Activated naive CD4-positive, alpha-beta T cell treated with anti-CD3 and anti-CD28 coated beads for 36 hours (primary cell): ENCODE data around the gene REEP6. TPM values are rescaled to one million over a fixed set of nuclear protein-coding genes. Genes with fewer than 3 reads are reported as not detected.
"Not testable (repeated sequence)": the region's sequence is repeated elsewhere in the genome, so short reads cannot be mapped to it uniquely, and the experiment has no call there.

Source experiments
- CTCF ChIA-PET: fragments of 350-600 bp; sonication (Branson Sonifier 250); formaldehyde crosslinking; loops from one replicate; lab custom pipeline; 2021; ENCODE audit warnings: antibody characterized with exemption; lab: Charles Lee
- DNase-seq: peaks from one replicate; pipeline ENCODE4 v3.0.0-alpha.2; 2020
- H3K27ac Mint-ChIP-seq: one replicate; pipeline ENCODE4 v1.8.0; 2021; ENCODE audit warnings: mild to moderate bottlenecking, mixed read lengths
- H3K27me3 Mint-ChIP-seq: one replicate; pipeline ENCODE4 v1.8.0; 2021; ENCODE audit warnings: low read depth, mixed read lengths
- H3K36me3 Mint-ChIP-seq: one replicate; pipeline ENCODE4 v1.8.0; 2021; ENCODE audit warnings: low read depth, mixed read lengths
- H3K4me1 Mint-ChIP-seq: one replicate; pipeline ENCODE4 v1.8.0; 2021; ENCODE audit warnings: low read depth, mixed read lengths
- H3K4me3 Mint-ChIP-seq: one replicate; pipeline ENCODE4 v1.8.0; 2021; ENCODE audit warnings: mild to moderate bottlenecking, moderate library complexity, mixed read lengths
- H3K9me3 Mint-ChIP-seq: one replicate; pipeline ENCODE4 v1.8.0; 2021; ENCODE audit warnings: mixed read lengths
- intact Hi-C: fragments of 100-400 bp; cut with micrococcal nuclease; formaldehyde crosslinking; loops from one replicate; pipeline ENCODE4 v1.15.1; 2023
- total RNA-seq, 2 experiments: library from RNA; stranded (reverse); gene quantifications; one replicate each; pipeline ENCODE4 v1.2.3, GENCODE V29; 2021

The REEP6 gene
- total RNA-seq, 2 experiments from 2014 or later: 1.3 to 1.6 TPM

DNA sequence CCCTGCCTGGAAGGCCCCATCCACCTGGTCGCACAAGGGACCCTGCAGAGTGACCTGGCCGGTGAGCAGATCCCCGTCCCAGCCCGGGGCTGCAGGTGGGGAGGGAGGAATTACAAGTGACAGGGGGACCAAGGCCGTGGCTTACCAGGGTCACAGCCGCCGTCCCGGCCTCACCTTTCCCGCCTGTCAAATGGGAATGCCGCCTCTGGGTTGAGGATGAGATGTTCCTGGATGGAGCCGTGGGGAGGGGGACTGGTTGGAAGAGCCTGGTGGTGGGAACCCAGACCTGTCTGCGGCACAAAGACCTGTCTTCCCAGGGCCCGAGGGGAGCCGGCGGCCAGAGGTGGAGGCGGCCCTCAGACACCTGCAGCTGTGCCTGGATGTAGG, 38.4 kb downstream of the REEP6 start:
- H3K4me3 Mint-ChIP-seq: no peak overlapping the region
- CTCF ChIA-PET: no interaction called here
- peaks cover 30% of the 10 kb centered on the region for H3K27me3 Mint-ChIP-seq
- H3K27ac Mint-ChIP-seq: no peak overlapping the region
- peaks cover 5% of the 10 kb centered on the region for H3K4me1 Mint-ChIP-seq
- H3K9me3 Mint-ChIP-seq: no peaks in the 10 kb centered on the region
- intact Hi-C loops: no loop called here
- H3K36me3 Mint-ChIP-seq: no peaks in the 10 kb centered on the region
- no peak for DNase-seq

DNA sequence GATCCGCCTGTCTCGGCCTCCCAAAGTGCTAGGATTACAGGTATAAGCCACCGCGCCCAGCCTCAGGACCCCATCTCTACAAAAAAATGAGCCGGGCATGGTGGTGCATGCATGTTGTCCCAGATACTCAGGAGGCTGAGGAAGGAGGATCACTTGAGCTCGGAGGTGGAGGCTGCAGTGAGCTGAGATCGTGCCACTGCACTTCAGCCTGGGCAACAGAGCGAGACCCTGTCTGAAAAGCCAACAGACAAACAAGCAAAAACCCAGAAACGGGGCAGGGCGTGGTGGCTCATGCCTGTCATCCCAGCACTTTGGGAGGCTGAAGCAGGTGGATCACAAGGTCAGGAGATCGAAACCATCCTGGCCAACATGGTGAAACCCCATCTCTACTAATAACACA, 39.9 kb downstream of the REEP6 start:
- H3K36me3 Mint-ChIP-seq, CTCF ChIA-PET, H3K27ac Mint-ChIP-seq, H3K9me3 Mint-ChIP-seq, H3K4me3 Mint-ChIP-seq, H3K4me1 Mint-ChIP-seq, DNase-seq, intact Hi-C loops: not testable (repeated sequence)
- peaks cover 27% of the 10 kb centered on the region for H3K27me3 Mint-ChIP-seq

DNA sequence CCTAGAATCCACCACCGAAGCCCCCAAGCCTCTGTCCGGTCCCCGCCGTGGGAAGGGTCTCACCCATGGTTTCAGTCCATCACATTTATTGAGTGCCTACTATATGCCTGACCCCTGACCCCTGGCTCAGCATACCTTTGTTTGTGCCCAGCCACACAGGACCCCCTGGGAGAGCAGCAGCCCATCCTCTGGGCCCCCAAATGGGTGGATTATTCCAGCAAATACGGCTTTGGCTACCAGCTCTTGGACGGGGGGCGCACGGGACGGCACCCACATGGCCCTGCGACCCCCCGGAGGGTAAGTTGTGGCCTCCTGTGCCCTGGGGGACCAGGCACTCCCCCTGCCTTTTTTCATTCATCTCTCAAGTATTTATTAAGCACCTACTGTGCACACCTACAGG, 40.6 kb downstream of the REEP6 start:
- CTCF ChIA-PET: no interaction called here
- H3K27me3 Mint-ChIP-seq: peaks cover 20% of the 10 kb centered on the region
- intact Hi-C loops: no loop called here
- H3K9me3 Mint-ChIP-seq: no peaks in the 10 kb centered on the region
- H3K4me1 Mint-ChIP-seq: no peaks in the 10 kb centered on the region
- H3K36me3 Mint-ChIP-seq: no peaks in the 10 kb centered on the region
- no peak overlapping the region for H3K27ac Mint-ChIP-seq
- no peak for DNase-seq
- H3K4me3 Mint-ChIP-seq: no peak overlapping the region

DNA sequence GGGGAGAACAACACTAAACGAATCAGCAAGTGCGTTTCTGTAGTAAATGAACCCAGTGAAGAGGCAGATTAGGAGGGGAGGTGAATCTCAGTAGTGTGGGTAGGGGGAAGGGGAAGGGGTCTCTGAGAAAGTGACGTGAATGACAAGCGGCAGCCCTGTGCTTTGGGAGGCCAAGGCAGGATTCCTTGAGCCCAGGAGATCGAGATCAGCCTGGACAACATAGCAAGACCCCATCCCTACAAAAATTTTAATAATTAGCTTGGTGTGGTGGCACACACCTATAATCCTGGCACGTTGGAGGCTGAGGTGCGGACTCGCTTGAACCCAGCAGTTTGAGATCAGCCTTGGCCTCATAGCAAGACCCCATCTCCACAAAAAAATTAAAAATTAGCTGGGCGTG, 41.0 kb downstream of the REEP6 start:
- H3K36me3 Mint-ChIP-seq: no peaks in the 10 kb centered on the region
- no peak for DNase-seq
- no peaks in the 10 kb centered on the region for H3K4me1 Mint-ChIP-seq
- H3K4me3 Mint-ChIP-seq: no peak overlapping the region
- H3K9me3 Mint-ChIP-seq: no peaks in the 10 kb centered on the region
- peaks cover 19% of the 10 kb centered on the region for H3K27me3 Mint-ChIP-seq
- CTCF ChIA-PET: no interaction called here
- no peak overlapping the region for H3K27ac Mint-ChIP-seq
- intact Hi-C loops: no loop called here

DNA sequence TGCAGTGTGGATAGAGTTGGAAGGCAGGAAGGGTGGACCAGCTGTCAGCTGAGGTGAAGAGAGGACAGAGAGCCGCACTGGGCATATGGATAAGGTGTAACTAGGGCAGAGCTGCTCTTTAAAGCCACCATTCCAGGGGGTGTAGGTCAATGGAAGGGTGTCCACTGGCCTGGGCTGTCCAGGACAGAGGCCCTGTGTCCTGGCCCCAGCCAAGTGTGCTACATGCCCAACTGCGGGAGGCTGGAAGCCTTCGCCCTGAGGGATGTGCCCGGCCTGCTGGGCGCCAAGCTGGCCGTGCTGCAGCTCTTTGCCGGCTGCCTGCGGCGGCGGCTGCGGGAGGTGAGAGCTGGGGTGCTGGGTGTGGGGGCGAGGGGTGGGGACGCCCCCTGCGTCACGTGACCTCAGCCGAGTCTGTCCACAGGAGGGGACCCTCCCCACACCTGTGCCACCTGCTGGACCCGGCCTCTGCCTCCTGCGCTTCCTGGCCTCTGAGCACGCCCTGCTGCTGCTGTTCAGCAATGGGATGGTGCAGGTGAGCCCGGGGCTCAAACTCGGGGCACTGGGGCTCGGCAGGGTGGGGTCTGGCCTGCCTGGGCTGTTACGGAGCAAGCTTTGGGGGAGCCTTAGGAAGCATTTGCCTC, 42.6 kb downstream of the REEP6 start:
- no peak overlapping the region for H3K27ac Mint-ChIP-seq
- peaks cover 14% of the 10 kb centered on the region for H3K27me3 Mint-ChIP-seq
- CTCF ChIA-PET: no interaction called here
- no peak overlapping the region for H3K4me3 Mint-ChIP-seq
- no peaks in the 10 kb centered on the region for H3K4me1 Mint-ChIP-seq
- DNase-seq: no peak
- no peaks in the 10 kb centered on the region for H3K9me3 Mint-ChIP-seq
- intact Hi-C loops: no loop called here
- H3K36me3 Mint-ChIP-seq: no peaks in the 10 kb centered on the region

DNA sequence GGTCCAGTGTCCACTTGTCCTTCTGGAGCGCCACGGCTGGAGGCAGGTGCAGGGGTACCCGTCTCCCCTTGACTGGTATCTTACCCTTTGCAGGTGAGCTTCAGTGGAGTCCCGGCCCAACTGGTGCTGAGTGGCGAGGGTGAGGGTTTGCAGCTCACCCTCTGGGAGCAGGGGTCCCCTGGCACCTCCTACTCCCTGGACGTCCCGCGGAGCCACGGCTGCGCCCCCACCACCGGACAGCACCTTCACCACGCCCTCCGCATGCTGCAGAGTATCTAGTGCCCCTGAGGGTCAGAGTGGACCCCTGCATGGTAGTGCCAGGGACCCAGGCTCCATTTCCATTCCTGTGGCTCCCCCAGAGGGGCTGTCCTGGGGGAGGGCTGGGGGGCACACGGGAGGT, 44.0 kb downstream of the REEP6 start:
- CTCF ChIA-PET: interaction anchor here (1.8 kb wide), 1 partner anchor 11 kb away, joined by 5 read pairs; no protein-coding TSS in a partner anchor

DNA sequence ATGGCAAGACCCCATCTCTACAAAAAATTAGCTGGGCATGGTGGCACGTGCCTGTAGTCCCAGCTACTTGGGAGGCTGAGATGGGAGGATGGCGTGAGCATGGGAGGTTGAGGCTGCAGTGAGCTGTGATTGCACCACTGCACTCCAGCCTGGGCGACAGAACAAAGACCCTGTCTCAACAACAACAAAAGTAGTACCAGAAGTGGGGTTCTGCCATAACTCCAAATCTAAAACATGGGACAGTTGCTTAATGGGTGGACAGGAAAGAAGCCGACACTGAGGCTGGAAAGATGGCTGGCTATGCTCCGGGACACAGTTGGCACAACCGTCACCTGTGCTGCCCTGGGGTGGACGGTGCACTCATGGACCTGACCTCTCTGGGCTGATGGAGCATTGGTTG, 44.7 kb downstream of the REEP6 start:
- DNase-seq, H3K27ac Mint-ChIP-seq, H3K4me3 Mint-ChIP-seq, H3K4me1 Mint-ChIP-seq, H3K9me3 Mint-ChIP-seq, intact Hi-C loops, H3K36me3 Mint-ChIP-seq: not testable (repeated sequence)
- CTCF ChIA-PET: interaction anchor here (0.7 to 1.8 kb wide), 2 partner anchors 11 to 73 kb away, joined by 3 to 5 read pairs; no protein-coding TSS in a partner anchor
- H3K27me3 Mint-ChIP-seq: peaks cover 15% of the 10 kb centered on the region

More for the DNA sequence above, 44.0 kb downstream of the REEP6 start:
- no peak overlapping the region for H3K4me3 Mint-ChIP-seq
- no peak for DNase-seq
- H3K36me3 Mint-ChIP-seq: no peaks in the 10 kb centered on the region
- intact Hi-C loops: no loop called here
- peaks cover 13% of the 10 kb centered on the region for H3K27me3 Mint-ChIP-seq
- H3K27ac Mint-ChIP-seq: no peak overlapping the region
- no peaks in the 10 kb centered on the region for H3K4me1 Mint-ChIP-seq
- H3K9me3 Mint-ChIP-seq: no peaks in the 10 kb centered on the region

DNA sequence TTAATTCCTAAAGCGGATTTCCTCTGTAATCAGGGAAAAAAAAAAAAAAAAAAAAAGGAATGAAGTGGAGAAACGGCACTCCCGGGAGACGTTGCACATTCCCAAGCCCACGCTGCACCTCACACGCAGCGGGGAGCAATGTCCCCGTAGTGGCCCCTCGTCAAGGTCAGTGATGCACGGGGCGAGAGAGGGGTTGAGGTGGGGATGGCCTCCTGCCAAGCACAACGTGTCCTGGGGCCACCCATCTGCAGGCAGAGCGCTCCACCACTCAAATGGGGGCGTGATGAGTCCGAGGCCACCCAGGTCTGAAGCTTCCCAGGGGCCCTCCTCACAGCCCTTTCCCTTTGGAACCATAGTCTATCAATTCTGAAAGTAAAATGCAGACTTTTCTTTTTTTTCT, 48.0 kb downstream of the REEP6 start:
- Mint-ChIP-seq H3K4me3 (no peak overlapping the region), H3K4me1 (no peaks in the 10 kb centered on the region)

DNA sequence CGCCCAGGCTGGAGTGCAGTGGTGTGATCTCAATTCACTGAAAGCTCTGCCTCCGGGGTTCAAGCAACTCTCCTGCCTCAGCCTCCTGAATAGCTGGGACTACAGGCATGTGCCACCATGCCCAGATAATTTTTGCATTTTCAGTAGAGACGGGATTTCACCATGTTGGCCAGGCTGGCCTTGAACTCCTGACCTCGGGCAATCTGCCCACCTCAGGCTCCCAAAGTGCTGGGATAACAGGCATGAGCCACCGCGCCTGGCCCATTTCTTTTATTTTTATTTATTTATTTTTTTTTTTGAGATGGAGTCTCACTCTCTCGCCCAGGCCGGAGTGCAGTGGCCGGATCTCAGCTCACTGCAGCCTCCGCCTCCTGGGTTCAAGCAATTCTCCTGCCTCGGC, 48.8 kb downstream of the REEP6 start:
- CTCF ChIA-PET, H3K9me3 Mint-ChIP-seq, H3K36me3 Mint-ChIP-seq, H3K27ac Mint-ChIP-seq, DNase-seq, H3K4me1 Mint-ChIP-seq, H3K4me3 Mint-ChIP-seq: not testable (repeated sequence)
- intact Hi-C loops: loop anchor here (10.0 kb wide), 1 partner anchor 255 kb away; no protein-coding TSS in a partner anchor
- peaks cover 25% of the 10 kb centered on the region for H3K27me3 Mint-ChIP-seq

More for the DNA sequence above, 48.0 kb downstream of the REEP6 start:
- intact Hi-C loops: no loop called here
- Mint-ChIP-seq H3K27ac (no peak overlapping the region), H3K36me3 (no peaks in the 10 kb centered on the region), H3K9me3 (no peaks in the 10 kb centered on the region), H3K27me3 (peaks cover 23% of the 10 kb centered on the region)
- CTCF ChIA-PET: interaction anchor here (0.7 to 1.3 kb wide), 2 partner anchors 133 to 243 kb away, joined by 3 to 4 read pairs; no protein-coding TSS in a partner anchor
- no peak for DNase-seq

DNA sequence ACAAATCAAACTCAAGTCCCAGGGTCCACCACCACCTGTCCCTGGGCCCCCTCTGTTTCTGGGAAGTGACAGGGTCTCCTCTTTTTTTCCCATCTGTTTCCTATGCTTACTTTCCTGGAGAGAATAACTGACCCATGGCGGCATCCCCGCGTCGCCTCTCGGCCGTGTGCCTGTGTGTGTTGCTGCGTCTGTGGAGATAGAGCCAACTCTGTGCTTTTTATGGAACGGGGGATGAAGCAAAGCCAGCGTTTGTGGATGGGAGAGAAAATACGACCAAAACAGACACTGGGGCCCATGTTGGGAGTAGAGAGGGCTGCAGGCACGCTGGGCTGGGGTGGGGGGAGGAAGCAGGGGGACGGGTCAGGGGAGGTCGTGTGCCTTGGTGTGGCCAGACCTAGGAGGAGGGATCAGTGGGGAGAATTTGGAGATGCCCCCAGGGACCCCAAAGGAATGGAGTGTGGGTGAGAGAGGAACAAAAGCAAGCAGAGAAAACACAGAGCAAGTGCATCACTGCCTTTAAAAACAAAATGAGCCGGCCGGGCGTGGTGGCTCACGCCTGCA, 49.5 kb downstream of the REEP6 start:
- Mint-ChIP-seq H3K4me3 (no peak overlapping the region), H3K36me3 (no peaks in the 10 kb centered on the region), H3K9me3 (no peaks in the 10 kb centered on the region), H3K27ac (no peak overlapping the region), H3K4me1 (no peaks in the 10 kb centered on the region), H3K27me3 (peaks cover 23% of the 10 kb centered on the region)
- intact Hi-C loops: loop anchor here (10.0 kb wide), 1 partner anchor 254 kb away; no protein-coding TSS in a partner anchor
- CTCF ChIA-PET: interaction anchor here (0.6 kb wide), 1 partner anchor 8 kb away, joined by 6 read pairs; no protein-coding TSS in a partner anchor
- no peak for DNase-seq

Other genes with a start within 250 kb of the REEP6 start
- gene ATP5F1D, start 249.4 kb upstream of the REEP6 start, total RNA-seq: 100 to 1,000 TPM; 153 TPM
- 10 to 100 TPM; 50.1 to 52.9 TPM for gene MIDN, start 242.6 kb upstream of the REEP6 start, total RNA-seq
- gene CIRBP, start 221.8 kb upstream of the REEP6 start, total RNA-seq: 100 to 1,000 TPM; 167 to 183 TPM
- 10 to 100 TPM; 62.8 to 65.3 TPM for gene FAM174C, start 215.7 kb upstream of the REEP6 start, total RNA-seq
- not detected for gene EFNA2, start 205.3 kb upstream of the REEP6 start, total RNA-seq
- 100 to 1,000 TPM; 138 to 148 TPM for gene NDUFS7, start 107.3 kb upstream of the REEP6 start, total RNA-seq
- gene GAMT, start 89.6 kb upstream of the REEP6 start, total RNA-seq: 10 to 100 TPM; 23.5 to 25.0 TPM
- 100 to 1,000 TPM; 253 to 265 TPM for gene DAZAP1, start 83.6 kb upstream of the REEP6 start, total RNA-seq
- gene RPS15, start 52.8 kb upstream of the REEP6 start, total RNA-seq: 1,000 to 10,000 TPM; 1,902 to 1,906 TPM
- gene APC2, start 41.1 kb upstream of the REEP6 start, total RNA-seq: under 1 TPM; 0.07 to 0.12 TPM
- gene C19orf25, start 12.0 kb upstream of the REEP6 start, total RNA-seq: 10 to 100 TPM; 17.5 to 20.8 TPM
- gene PCSK4, start 831 bp upstream of the REEP6 start, total RNA-seq: 1 to 10 TPM; 1.5 to 1.7 TPM
- 1 to 10 TPM in 1 of 2 experiments, under 1 TPM in 1; 0.95 to 1.6 TPM for gene ADAMTSL5, start 21.8 kb downstream of the REEP6 start, total RNA-seq
- not detected for gene PLK5, start 32.9 kb downstream of the REEP6 start, total RNA-seq
- gene MEX3D, start 77.1 kb downstream of the REEP6 start, total RNA-seq: 1 to 10 TPM; 2.0 to 2.1 TPM
- gene MBD3, start 101.7 kb downstream of the REEP6 start, total RNA-seq: 10 to 100 TPM; 58.1 to 63.7 TPM
- 100 to 1,000 TPM; 281 to 293 TPM for gene UQCR11, start 114.3 kb downstream of the REEP6 start, total RNA-seq
- gene TCF3, start 161.4 kb downstream of the REEP6 start, total RNA-seq: 10 to 100 TPM; 84.8 to 86.7 TPM